Stimulated activated naive CD8-positive, alpha-beta T cell treated with anti-CD3 and anti-CD28 coated beads, Interleukin-15, Interleukin-2, amounts not matched to agents 100 ng/mL and 50 ng/mL, for 24 hours (primary cell): ENCODE data around the gene PRKD2.
"Not testable (repeated sequence)": the region's sequence is repeated elsewhere in the genome, so short reads cannot be mapped to it uniquely, and the experiment has no call there.

Source experiments
- H3K27ac Mint-ChIP-seq: one replicate; pipeline ENCODE4 v1.8.0; 2021; ENCODE audit warnings: mild to moderate bottlenecking, mixed read lengths
- H3K27me3 Mint-ChIP-seq: one replicate; pipeline ENCODE4 v1.8.0; 2021; ENCODE audit warnings: mixed read lengths
- H3K36me3 Mint-ChIP-seq: one replicate; pipeline ENCODE4 v1.8.0; 2021; ENCODE audit warnings: low read depth, mixed read lengths
- H3K4me1 Mint-ChIP-seq: one replicate; pipeline ENCODE4 v1.8.0; 2021; ENCODE audit warnings: low read depth, mixed read lengths
- H3K4me3 Mint-ChIP-seq: one replicate; pipeline ENCODE4 v1.8.0; 2021; ENCODE audit warnings: mild to moderate bottlenecking, mixed read lengths
- H3K9me3 Mint-ChIP-seq: one replicate; pipeline ENCODE4 v1.8.0; 2021; ENCODE audit warnings: mixed read lengths

Gene PRKD2

GRCh38 chr19:46714444-46715106 is 2.3 kb downstream of the PRKD2 start:
- Mint-ChIP-seq H3K27me3 (no peaks in the 10 kb centered on the region), H3K9me3 (no peaks in the 10 kb centered on the region), H3K4me1 (peaks cover 36% of the 10 kb centered on the region), H3K4me3 (peak overlapping the region; percentile 92), H3K27ac (peak overlapping the region; percentile 89), H3K36me3 (peaks cover 18% of the 10 kb centered on the region)

GRCh38 chr19:46713781-46714443 is 3.0 kb downstream of the PRKD2 start:
- peak overlapping the region; percentile 89 for H3K27ac Mint-ChIP-seq
- H3K4me1 Mint-ChIP-seq: peaks cover 29% of the 10 kb centered on the region
- peaks cover 13% of the 10 kb centered on the region for H3K36me3 Mint-ChIP-seq

GRCh38 chr19:46712768-46713338 is 4.1 kb downstream of the PRKD2 start:
- Mint-ChIP-seq H3K4me1 (peaks cover 19% of the 10 kb centered on the region), H3K36me3 (peaks cover 17% of the 10 kb centered on the region), H3K27ac (peak overlapping the region; percentile 89)
- H3K27me3 Mint-ChIP-seq, H3K4me3 Mint-ChIP-seq, H3K9me3 Mint-ChIP-seq: not testable (repeated sequence)

More at GRCh38 chr19:46713781-46714443, 3.0 kb downstream of the PRKD2 start:
- Mint-ChIP-seq H3K4me3 (peak overlapping the region; percentile 92), H3K27me3 (no peaks in the 10 kb centered on the region), H3K9me3 (no peaks in the 10 kb centered on the region)

- peaks cover 31% of the 10 kb centered on the region for H3K36me3 Mint-ChIP-seq
Observed at GRCh38 chr19:46710687-46711086, 6.2 kb downstream of the PRKD2 start.

GRCh38 chr19:46704379-46705076 is 12.4 kb downstream of the PRKD2 start:
- H3K36me3 Mint-ChIP-seq: peaks cover 38% of the 10 kb centered on the region
- no peak overlapping the region for H3K27ac Mint-ChIP-seq
- no peaks in the 10 kb centered on the region for H3K9me3 Mint-ChIP-seq
- no peaks in the 10 kb centered on the region for H3K27me3 Mint-ChIP-seq
- H3K4me1 Mint-ChIP-seq: no peaks in the 10 kb centered on the region
- no peak overlapping the region for H3K4me3 Mint-ChIP-seq

More at GRCh38 chr19:46710687-46711086, 6.2 kb downstream of the PRKD2 start:
- H3K27me3 Mint-ChIP-seq: no peaks in the 10 kb centered on the region
- no peak overlapping the region for H3K4me3 Mint-ChIP-seq
- peaks cover 15% of the 10 kb centered on the region for H3K4me1 Mint-ChIP-seq
- no peak overlapping the region for H3K27ac Mint-ChIP-seq
- no peaks in the 10 kb centered on the region for H3K9me3 Mint-ChIP-seq

GRCh38 chr19:46700704-46701103 is 16.2 kb downstream of the PRKD2 start:
- Mint-ChIP-seq H3K36me3 (peaks cover 46% of the 10 kb centered on the region), H3K9me3 (no peaks in the 10 kb centered on the region), H3K27ac (no peak overlapping the region), H3K4me1 (no peaks in the 10 kb centered on the region), H3K4me3 (no peak overlapping the region), H3K27me3 (no peaks in the 10 kb centered on the region)

- Mint-ChIP-seq H3K9me3 (no peaks in the 10 kb centered on the region), H3K27ac (no peak overlapping the region), H3K36me3 (peaks cover 51% of the 10 kb centered on the region), H3K4me3 (no peak overlapping the region), H3K27me3 (no peaks in the 10 kb centered on the region), H3K4me1 (no peaks in the 10 kb centered on the region)
Observed at GRCh38 chr19:46698395-46699321, 18.3 kb downstream of the PRKD2 start.

GRCh38 chr19:46697204-46697960 is 19.5 kb downstream of the PRKD2 start:
- Mint-ChIP-seq H3K27ac (no peak overlapping the region), H3K4me1 (no peaks in the 10 kb centered on the region), H3K27me3 (no peaks in the 10 kb centered on the region), H3K36me3 (peaks cover 62% of the 10 kb centered on the region), H3K4me3 (no peak overlapping the region), H3K9me3 (no peaks in the 10 kb centered on the region)

- no peaks in the 10 kb centered on the region for H3K4me1 Mint-ChIP-seq
- H3K9me3 Mint-ChIP-seq: no peaks in the 10 kb centered on the region
- no peaks in the 10 kb centered on the region for H3K27me3 Mint-ChIP-seq
- H3K36me3 Mint-ChIP-seq: peaks cover 67% of the 10 kb centered on the region
- H3K4me3 Mint-ChIP-seq: no peak overlapping the region
- H3K27ac Mint-ChIP-seq: no peak overlapping the region
Observed at GRCh38 chr19:46696866-46697203, 20.1 kb downstream of the PRKD2 start.

GRCh38 chr19:46696052-46696451 is 20.9 kb downstream of the PRKD2 start:
- Mint-ChIP-seq H3K27ac (no peak overlapping the region), H3K36me3 (peaks cover 68% of the 10 kb centered on the region), H3K4me1 (no peaks in the 10 kb centered on the region), H3K9me3 (no peaks in the 10 kb centered on the region), H3K4me3 (no peak overlapping the region), H3K27me3 (no peaks in the 10 kb centered on the region)

GRCh38 chr19:46693760-46694159 is 23.2 kb downstream of the PRKD2 start:
- no peaks in the 10 kb centered on the region for H3K9me3 Mint-ChIP-seq
- H3K4me3 Mint-ChIP-seq: no peak overlapping the region
- H3K36me3 Mint-ChIP-seq: peaks cover 72% of the 10 kb centered on the region
- no peak overlapping the region for H3K27ac Mint-ChIP-seq
- no peaks in the 10 kb centered on the region for H3K27me3 Mint-ChIP-seq
- no peaks in the 10 kb centered on the region for H3K4me1 Mint-ChIP-seq

GRCh38 chr19:46692918-46693722 is 23.8 kb downstream of the PRKD2 start:
- no peaks in the 10 kb centered on the region for H3K4me1 Mint-ChIP-seq
- H3K9me3 Mint-ChIP-seq: no peaks in the 10 kb centered on the region
- H3K36me3 Mint-ChIP-seq: peaks cover 69% of the 10 kb centered on the region
- no peak overlapping the region for H3K4me3 Mint-ChIP-seq
- no peaks in the 10 kb centered on the region for H3K27me3 Mint-ChIP-seq
- H3K27ac Mint-ChIP-seq: peak overlapping the region; percentile 16

- Mint-ChIP-seq H3K27ac (no peak overlapping the region), H3K27me3 (no peaks in the 10 kb centered on the region), H3K4me3 (no peak overlapping the region), H3K4me1 (no peaks in the 10 kb centered on the region), H3K36me3 (peaks cover 75% of the 10 kb centered on the region), H3K9me3 (no peaks in the 10 kb centered on the region)
Observed at GRCh38 chr19:46691948-46692347, 25.0 kb downstream of the PRKD2 start.
